Measurements from ENCODE around the gene KRT6B. TPM values are rescaled to one million over a fixed set of nuclear protein-coding genes. Genes with fewer than 3 reads are reported as not detected.

KRT6B gene
- total and polyA plus RNA-seq, 2 donors (not counting 3 experiments of a cell fraction or from before 2014, with no cell fraction given), result 0.03 TPM; not detected in 1

DNA sequence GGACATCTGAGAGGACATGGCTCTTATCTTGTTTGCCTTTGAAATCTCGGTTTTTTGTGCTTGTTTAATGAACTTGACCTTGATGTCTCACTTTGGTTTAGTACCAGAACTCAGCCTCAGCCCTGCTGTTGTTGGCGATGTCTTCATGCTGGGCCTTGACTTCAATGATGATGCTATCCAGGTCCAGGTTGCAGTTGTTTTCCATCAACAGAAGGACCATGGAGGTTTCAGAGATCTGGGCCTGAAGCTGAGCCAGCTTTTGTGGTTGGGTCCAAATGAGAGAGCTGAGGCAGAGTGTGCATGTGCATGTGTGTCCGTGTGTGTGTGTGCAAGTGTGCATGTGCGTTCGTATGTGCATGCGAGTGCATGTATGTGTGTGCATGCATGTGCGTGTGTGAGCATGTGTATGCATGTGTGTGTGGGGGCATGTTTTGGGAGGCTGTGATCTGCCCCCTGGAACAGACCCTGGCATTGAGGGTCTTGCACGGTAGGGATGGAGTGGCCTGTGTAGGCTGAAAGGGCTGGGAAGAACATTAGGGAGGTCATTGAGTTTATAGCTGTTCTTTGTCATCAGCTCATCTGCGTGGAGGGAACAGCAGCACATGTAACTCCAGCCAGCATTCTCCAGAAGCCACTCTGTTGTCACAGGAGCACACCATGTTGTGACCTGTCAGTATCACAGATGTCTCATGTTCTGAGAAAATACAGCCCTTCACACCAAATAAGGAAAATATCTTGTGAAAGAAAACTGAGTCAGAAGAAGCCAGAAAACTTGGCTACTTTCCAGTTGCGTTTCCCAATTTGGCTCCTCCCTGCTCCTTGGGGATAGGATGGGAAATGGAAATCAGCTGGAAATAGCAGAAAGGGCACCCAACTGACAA is 35.8 kb downstream of the KRT6B start:
- FAIRE-seq (no peak), DNase-seq (ENCODE audit: low read depth, low spot score) (no peak)
- H3K27ac ChIP-seq (ENCODE audit: insufficient read depth, low read depth, low read length), result no peak overlapping the region
- H3K9ac ChIP-seq (replicated peaks; ENCODE audit: extremely low read depth, insufficient read depth, low read length), result no peak overlapping the region
- no peaks in the 10 kb centered on the region for H3K9me1 ChIP-seq (replicated peaks; ENCODE audit: control insufficient read depth, extremely low read depth, insufficient read depth, low read length)
- no peak overlapping the region for H3K4me3 ChIP-seq (replicated peaks in 1 of 3; ENCODE audit: insufficient read depth in 1 of 3, low read depth in 1 of 3, low read length in 3 of 3)
- H3K27me3 ChIP-seq (ENCODE audit: control insufficient read depth in 2 of 2, insufficient read depth in 2 of 2, low read length in 2 of 2), result peaks cover 0 to 5% of the 10 kb centered on the region in 2 experiments
- no peak overlapping the region for H2AFZ ChIP-seq (ENCODE audit: low read depth, low read length)
- no TSS peak for BruUV-seq (replicated peaks)
- no peaks in the 10 kb centered on the region for H3K9me3 ChIP-seq (replicated peaks; ENCODE audit: control insufficient read depth, insufficient read depth, low read length)
- ChIA-PET CTCF (no interaction called here), POLR2A (no interaction called here)
- no peaks in the 10 kb centered on the region for H3K36me3 ChIP-seq (ENCODE audit: control insufficient read depth in 2 of 2, extremely low read depth in 1 of 2, insufficient read depth in 2 of 2, low read length in 2 of 2)
- TF ChIP-seq EZH2 (IDR thresholded peaks at IDR 0.05; ENCODE audit: borderline replicate concordance, low read depth, low read length, severe bottlenecking), result no peak
- TF ChIP-seq GATA2 (IDR thresholded peaks at IDR 0.05; ENCODE audit: insufficient read depth, insufficient read length, low read depth, low read length), result no peak
- no peak for TF ChIP-seq FOS (IDR thresholded peaks at IDR 0.05; ENCODE audit: borderline replicate concordance, insufficient read depth, low read length)
- no peak for TF ChIP-seq JUN (IDR thresholded peaks at IDR 0.05; ENCODE audit: borderline replicate concordance, insufficient read depth, insufficient read length, low read depth)
- TF ChIP-seq MYC (IDR thresholded peaks at IDR 0.05; ENCODE audit: low read depth, low read length), result no peak
- TF ChIP-seq, protein P1, sequence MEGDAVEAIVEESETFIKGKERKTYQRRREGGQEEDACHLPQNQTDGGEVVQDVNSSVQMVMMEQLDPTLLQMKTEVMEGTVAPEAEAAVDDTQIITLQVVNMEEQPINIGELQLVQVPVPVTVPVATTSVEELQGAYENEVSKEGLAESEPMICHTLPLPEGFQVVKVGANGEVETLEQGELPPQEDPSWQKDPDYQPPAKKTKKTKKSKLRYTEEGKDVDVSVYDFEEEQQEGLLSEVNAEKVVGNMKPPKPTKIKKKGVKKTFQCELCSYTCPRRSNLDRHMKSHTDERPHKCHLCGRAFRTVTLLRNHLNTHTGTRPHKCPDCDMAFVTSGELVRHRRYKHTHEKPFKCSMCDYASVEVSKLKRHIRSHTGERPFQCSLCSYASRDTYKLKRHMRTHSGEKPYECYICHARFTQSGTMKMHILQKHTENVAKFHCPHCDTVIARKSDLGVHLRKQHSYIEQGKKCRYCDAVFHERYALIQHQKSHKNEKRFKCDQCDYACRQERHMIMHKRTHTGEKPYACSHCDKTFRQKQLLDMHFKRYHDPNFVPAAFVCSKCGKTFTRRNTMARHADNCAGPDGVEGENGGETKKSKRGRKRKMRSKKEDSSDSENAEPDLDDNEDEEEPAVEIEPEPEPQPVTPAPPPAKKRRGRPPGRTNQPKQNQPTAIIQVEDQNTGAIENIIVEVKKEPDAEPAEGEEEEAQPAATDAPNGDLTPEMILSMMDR (IDR thresholded peaks at IDR 0.05; ENCODE audit: extremely low read depth in 1 of 2, insufficient read depth in 1 of 2, low read depth in 1 of 2, low read length in 2 of 2), result no peak
- no peak for TF ChIP-seq POLR2AphosphoS5 (IDR thresholded peaks at IDR 0.05; ENCODE audit: insufficient read depth, low read depth, low read length)
- TF ChIP-seq POLR2A (IDR thresholded peaks at IDR 0.05; ENCODE audit: low read depth, low read length), result no peak
- TF ChIP-seq, protein P2, sequence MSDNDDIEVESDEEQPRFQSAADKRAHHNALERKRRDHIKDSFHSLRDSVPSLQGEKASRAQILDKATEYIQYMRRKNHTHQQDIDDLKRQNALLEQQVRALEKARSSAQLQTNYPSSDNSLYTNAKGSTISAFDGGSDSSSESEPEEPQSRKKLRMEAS (IDR thresholded peaks at IDR 0.05; ENCODE audit: insufficient read depth, insufficient read length), result no peak
- intact Hi-C loops (cut with micrococcal nuclease), result no loop called here
- H3K4me2 ChIP-seq (ENCODE audit: insufficient read depth, low read length), result no peak overlapping the region
- no peaks in the 10 kb centered on the region for H4K20me1 ChIP-seq (replicated peaks; ENCODE audit: control insufficient read depth, extremely low read depth, insufficient read depth, low read length)
- dilution Hi-C loops (cut with MboI; ENCODE audit: extremely low pct_ligation_motif_present, low sequenced_read_pairs), result no loop called here
- no peaks in the 10 kb centered on the region for H3K79me2 ChIP-seq (ENCODE audit: control insufficient read depth, insufficient read depth, low read length)
- no peaks in the 10 kb centered on the region for H3K4me1 ChIP-seq (ENCODE audit: control insufficient read depth, extremely low read depth, insufficient read depth, low read length)
